HG02943 (cell line): ENCODE results near the gene SEC16A.
A peak's percentile ranks its signal among the peaks of the same experiment; 100 is the strongest.

Experiments
- ATAC-seq: cut with Tn5 transposase; IDR thresholded peaks from one replicate; pipeline ENCODE4 v1.9.1; 2021; ENCODE audit warnings: mild to moderate bottlenecking, low read depth, moderate library complexity; ENCODE audit not compliant: unreplicated experiment

The SEC16A gene

DNA sequence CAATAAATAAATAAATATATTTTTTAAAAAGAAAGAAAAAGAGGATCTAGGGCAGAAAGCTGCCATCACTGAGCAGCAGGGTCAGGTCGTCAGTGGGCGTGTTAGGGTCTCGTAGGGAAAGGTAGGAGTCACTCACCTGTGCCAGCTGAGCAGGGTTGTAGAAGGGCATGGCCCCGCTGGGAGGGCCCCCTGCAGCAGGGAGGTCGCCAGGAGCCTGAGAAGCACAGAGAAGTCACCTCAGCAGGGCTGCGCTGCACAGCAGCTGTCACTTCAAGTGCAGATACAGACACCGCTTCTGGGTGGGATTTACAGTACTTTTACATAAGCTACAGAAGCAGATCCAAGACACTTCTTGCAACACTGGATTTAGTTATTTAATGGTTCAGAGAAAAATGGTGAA is 39.2 kb downstream of the SEC16A start:
- no peak for ATAC-seq

DNA sequence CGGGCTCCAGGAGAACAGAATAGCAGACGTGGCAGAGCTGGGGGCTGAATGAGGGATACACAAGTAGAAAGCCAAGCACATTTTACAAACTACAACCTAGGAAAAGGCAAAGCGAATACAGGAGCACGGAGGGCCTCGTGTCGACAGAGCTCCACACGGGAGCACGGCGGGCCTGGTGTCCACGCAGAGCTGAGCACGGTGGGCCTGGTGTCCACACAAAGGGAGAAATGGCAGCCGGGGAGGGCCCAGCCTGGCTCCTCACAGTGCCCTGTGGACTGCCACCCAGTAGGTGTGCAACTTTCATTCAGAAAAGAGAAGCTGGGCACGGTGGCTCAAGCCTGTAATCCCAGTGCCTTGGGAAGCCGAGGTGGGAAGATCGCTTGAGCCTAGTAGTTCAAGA is 39.8 kb downstream of the SEC16A start:
- no peak for ATAC-seq

DNA sequence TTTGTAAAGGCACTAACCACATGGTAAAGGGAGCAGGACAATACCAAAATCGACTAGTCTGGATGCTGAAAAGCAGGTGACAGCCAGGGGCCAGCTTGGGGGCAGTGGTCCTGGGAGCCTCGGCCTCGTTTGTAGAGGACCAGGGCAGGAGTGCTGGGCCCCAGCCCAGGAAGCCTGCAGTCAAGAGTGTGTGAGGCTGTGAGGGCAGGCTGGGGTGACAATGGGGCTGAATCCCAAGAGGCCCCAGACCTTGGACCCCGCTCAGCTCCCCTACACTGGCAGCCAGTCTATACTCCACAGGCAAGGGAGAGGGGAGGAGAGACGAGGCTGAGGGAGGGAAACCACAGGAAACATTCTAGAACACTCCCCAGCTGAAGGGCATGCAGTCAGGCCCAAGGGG is 40.6 kb downstream of the SEC16A start:
- ATAC-seq: no peak

DNA sequence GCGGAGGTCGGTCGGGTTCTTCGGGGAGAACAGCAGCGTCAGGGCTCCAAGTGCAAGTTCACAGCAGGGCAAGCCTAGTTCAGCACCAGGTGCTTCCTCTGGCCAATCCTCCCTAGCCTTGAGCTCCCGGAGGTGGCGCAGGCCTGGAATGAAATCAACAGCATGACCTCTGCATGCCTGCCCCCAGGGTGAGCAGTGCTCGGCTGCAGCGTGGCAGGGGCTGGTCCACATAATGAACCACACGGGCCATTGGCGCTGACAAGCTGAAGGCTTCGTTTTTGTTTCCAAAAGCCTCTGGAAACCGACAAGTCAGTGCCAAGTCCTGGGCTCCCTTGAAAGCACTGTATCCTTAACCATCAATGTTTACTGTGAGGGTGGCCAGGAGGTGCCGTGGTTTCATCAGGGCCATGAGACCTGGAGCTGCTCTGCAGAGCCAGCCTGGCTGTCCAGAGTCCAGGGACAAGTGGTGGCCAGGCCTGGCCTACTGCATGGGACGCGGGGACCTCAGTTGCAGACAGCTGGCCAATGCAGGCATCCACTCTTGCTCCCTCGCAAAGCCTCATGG is 41.1 kb downstream of the SEC16A start:
- no peak for ATAC-seq

DNA sequence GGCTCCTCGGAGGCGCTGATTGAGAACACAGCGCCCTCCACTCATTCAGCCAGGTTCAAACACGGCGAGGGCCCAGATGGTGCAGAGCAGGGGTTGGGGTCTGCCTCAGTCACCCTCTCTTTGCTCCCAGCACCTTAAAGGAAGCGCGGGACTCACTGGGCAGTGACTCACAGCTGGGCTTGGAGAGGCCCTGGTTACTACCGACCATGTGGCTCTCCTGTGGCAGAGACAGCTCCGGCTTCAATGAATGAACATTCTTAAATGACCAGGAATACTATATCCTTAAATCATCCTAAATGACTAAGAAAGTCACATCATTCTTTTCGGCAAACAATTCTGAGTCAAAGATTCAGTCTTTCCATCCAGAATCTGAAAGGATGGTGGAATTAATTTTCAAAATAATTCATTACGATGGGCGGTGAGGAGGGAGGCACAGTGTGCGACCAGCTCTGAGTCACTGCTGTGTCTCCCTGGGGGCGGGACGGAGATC is 41.6 kb downstream of the SEC16A start:
- no peak for ATAC-seq

DNA sequence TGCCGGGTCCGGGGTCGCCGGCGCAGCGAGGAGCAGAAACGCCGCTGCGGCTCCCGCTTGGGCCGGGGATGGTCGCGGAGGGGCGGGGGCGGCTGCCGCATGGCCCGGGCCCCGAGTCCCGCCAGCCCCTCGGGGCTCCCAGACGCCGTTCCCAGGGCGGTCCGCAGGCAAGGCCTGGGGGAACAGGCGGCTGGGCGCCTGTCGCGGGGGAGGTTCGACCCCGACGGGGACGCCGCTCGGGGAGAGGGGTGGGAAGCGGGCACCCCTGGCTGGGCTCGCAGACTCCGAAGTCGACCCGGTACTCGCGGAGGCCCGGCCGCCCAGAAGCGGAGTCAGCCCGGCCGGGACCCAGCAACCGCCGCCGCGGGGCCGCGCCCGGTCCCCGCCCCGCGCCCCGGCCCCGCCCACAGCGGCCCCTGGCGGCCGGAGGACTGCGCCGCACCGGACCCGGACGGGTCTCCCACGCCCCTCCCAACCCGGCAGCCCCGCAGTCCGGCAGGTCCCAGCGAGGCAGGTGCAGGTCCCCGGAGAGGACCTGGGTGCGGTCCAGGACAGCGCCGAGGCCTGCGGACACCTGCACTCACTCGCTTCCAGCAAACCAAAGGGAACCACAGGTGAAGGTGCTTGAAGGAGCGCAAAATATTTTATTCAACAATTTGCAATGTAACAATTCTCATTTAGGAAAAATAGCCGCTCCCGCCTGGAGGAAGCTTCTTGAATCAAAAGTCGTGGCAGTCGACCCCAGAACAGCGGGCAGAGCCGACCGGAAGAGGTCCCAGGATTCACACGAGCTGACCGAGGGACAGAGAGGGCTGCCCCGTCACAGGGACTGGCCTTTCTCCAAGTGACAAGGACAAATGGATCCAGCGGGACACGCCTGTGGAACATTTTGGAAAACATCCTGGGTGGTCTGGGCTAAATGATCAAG is 43.1 kb downstream of the SEC16A start, which contains the start of gene INPP5E:
INPP5E (minus strand) TSS at position 365 of the 928 bp plus-strand sequence. CDS start 426 bp downstream, outside the sequence.
- ATAC-seq: peak; percentile 53

DNA sequence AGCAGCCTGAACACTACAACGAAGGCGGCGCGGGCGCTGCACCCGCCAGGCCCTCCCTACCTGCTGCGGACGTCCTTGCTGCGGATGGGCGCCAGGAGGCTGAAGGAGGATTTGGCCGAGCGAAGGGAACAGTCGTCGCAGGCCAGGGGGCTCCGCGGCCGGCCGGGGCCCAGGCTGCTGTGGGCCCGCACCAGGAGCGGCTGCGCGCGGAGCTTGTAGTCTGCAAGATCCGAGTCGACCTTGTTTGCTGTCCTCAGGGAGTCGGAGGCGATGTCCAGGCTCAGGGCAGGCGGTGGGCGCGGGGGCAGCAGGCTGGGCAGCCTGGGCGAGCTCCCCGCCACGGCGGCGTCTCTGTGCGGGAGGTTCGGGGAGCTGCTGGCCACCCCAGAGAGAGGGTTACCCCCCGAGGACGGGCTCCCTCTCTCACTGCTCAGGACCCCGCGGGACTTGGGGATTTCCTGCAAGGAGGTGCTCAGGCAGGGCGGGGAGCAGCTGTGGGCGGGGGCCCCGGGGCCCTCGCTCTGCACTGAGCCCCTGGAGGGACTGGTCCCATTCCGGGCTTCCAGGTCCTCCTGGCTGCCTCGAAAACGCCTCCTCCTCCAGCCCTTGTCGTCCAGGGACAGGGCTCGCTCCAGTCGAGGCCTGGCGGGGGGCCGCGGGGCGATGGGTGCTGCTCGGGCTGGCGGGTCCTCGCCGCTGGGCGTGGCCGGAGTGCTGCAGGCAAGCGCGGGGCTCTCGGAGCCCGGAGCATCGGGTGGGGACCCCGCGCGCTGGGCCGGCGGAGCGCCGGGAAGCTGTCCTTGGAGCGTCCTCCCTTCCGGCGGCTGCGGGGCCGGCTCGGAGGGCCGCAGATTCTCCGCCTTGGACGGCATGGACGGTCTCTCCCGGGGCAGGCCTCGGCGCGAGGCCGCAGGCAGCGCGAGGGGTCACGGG is 44.0 kb downstream of the SEC16A start:
- ATAC-seq: peak; percentile 28

DNA sequence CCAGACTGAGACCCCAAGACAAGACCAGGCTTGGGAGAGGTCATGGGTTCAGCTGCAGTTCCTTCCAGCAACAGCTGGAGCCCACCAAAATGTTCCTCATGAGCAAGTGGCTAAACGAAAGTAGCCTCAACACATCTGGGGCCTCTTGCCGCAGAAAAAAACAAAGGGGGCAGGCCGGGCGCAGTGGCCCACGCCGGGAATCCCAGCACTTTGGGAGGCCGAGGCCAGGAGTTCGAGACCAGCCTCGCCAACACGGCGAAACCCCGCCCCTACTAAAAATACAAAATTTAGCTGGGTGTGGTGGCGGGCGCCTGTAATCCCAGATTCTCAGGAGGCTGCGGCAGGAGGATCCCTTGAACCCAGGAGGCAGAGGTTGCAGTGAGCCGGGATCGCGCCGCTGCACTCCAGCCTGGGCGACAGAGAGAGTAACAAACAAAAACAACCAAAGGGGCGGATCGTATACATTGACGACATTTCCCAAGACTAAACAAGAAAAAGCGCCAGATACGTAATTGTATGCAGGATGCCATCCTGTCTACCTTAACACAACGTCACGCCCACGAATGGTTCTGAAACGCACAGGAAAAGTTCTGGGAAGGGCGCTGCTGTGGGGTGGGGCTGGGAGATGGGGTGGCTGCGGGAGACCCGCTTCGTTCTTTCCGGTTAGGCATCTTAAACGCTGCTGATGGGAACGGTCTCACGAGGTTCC is 44.8 kb downstream of the SEC16A start:
- ATAC-seq: no peak

DNA sequence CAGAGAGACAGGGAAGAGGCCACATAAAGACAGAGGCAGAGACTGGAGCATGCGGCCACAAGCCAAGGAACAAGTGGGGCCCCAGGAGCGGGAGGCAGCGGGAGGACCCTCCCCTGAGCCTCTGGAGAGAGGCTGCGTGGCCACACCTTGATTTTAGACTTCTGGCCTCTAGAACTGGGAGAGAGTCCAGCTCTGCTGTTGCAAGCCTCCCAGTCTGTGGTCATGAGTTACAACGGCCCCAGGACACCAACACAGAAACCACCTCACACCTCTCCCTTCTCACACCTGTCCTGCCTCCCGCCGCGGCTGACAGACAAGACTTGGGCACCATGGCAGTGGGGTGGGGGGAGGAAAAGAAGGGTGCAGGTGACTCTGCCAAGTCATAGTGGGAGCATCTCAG is 45.4 kb downstream of the SEC16A start:
- no peak for ATAC-seq

DNA sequence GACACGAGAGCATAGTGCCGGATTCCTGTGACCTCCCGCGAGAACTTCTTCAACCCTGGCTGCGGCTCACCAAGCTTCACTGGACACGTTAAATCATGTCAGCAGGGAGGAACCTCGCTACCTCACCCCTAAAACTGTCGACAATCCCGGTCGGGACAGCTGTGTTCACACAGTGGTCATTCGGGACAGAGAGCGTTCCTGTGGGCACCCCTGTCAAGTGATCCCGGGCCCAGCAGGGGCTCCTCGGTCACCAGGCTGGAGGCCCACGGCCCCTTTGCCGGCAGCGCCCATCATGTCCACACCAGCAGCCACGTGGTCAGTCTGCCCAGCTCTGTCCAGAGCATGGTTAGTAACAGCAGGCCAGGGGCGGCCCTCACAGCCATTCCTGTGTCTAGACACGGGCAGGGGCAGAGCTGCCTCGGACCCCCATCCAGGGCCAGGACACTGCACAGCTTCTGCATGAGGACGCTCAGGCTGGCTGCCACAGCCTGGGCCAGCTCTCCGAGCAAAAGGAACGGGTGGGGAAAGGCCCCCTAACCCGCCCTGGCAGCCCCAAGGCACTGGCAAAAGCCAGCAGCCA is 46.7 kb downstream of the SEC16A start:
- no peak for ATAC-seq

DNA sequence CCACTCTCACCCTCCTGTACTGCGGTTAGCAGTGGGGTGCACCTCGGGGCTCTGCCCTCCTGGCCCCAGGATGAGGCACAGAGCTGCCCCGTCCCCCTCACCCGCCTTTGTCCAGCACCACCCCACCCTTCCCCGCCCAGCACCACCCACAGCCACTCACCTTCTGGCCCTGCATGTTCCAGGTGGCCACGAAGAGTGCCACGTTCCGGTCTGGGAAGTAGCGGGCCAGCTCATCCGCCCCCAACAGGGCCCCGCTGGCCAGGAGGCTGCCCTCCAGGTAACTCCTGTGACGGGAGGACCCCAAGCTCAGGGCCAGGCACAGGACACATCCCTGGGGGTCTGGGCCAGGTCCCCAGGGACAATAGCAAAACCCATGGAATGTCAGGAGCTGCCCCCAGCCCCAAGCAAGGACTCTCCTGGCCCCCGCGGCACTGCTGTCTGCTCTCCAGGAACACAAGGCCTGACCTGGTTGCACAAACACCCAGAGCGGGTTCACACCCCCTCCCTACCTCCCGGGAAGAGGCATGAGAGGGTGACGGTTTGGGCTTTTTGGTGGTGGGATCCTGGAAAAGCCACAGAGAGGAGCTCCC is 48.2 kb downstream of the SEC16A start:
- no peak for ATAC-seq

DNA sequence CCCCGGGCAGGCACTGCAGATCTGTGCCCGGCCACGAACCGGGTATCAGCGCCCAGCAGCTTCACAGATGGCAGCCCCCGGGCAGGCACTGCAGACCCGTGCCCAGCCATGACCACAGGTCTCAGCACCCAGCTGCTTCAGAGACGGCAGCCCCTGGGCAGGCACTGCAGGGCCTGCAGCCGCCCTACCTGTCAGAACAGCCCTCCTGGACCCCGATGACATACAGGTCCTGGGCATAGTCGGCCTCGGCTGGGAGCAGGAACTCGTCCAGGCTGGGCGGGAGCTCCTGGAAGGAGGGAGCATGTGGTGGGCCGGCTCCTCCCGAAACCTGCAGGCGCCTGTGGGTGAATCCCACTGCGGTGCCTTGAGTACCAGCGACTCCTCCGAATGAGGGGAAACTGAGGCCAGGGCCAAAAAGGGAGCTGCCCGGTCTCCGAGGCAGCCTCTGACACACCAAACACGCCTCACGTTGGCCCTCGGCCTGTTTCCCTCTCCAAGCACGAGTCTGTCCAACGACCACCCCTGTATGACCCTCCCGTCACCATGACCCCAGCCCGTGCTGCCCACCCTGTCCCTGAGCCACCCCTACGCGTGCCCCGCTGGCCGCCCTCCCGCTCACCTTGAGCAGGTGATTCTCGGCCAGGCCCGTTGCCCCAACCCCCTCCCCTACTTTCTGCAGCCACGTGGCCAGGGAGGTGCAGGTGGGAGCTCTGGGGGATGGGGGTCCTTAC is 48.8 kb downstream of the SEC16A start:
- ATAC-seq: no peak

DNA sequence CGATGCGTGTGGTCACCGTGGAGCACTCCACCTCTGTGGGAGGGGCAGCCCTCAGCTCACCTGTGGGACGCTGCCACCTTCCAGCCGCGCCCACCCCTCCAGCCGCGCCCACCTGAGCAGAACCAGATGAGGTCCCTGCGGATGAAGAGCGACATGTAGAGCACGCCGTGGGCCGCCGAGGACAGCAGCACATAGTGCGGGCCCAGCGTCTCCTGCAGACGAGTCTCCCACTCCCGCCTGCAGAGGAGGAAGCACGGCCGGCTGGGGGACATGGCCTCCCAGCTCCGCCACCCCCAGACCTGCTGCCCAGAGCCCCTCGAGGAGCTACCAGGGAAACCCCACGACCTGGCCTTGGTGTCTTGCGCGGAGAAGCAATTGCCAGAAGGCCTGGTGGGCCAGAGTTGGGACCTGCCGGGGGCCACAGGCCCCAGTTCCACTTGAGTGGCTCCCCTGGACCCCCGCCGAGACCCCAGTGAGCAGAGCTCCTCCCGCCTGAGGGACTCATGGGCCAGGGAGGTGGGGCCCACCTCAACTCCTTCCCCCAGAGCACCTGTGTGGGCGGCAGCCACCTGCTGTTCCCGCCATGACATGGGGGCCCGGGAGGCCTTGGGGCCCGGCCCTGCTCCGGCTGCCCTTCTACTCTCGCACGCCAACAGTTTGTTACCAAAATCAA is 49.7 kb downstream of the SEC16A start:
- no peak for ATAC-seq

DNA sequence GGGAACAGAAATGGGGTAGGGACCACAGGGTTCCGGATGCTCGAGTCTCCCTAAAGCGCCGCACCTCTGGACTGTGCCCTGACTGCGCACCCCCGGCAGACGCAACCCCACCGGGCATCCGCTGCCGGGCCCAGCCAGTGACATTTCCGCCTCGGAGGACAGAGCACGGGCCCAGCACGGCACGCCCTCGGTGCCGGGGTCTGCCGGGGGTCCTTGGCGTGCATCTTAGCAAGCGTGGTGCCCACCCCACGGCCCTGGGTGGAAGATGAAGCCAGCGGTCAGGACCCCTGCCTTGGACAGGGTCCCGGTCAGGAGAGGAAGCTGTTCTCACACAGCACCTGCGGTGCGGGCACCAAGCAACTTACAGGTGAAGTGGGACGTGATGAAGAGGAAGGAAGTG is 50.2 kb downstream of the SEC16A start:
- ATAC-seq: no peak

DNA sequence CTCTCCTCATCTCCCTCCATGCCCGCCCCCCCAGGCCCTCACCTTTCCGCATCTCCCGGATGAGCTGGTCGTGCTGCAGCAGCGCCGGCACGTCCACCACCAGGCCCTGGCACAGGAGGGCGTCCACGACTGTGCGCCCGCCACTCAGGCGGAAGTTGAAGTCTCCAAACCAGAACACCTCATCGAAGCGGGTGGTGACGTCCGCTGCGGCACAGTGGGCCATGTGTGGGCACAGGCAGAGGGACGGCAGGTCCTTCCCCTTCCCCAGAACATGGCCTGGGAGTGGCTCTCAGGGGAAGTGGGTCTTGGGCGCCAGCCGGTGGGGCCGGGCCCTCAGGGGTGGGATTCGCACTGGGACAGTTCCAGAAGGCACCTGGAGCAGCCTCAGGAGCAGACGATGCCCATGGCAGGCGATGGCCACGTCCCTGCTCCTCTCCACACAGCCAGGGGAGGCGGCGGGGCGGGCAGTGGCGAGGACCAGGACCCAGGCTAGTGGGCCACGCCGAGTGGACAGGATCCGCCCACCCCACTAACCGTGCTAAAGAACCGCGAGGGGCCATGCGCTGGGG is 51.0 kb downstream of the SEC16A start:
- ATAC-seq: no peak

DNA sequence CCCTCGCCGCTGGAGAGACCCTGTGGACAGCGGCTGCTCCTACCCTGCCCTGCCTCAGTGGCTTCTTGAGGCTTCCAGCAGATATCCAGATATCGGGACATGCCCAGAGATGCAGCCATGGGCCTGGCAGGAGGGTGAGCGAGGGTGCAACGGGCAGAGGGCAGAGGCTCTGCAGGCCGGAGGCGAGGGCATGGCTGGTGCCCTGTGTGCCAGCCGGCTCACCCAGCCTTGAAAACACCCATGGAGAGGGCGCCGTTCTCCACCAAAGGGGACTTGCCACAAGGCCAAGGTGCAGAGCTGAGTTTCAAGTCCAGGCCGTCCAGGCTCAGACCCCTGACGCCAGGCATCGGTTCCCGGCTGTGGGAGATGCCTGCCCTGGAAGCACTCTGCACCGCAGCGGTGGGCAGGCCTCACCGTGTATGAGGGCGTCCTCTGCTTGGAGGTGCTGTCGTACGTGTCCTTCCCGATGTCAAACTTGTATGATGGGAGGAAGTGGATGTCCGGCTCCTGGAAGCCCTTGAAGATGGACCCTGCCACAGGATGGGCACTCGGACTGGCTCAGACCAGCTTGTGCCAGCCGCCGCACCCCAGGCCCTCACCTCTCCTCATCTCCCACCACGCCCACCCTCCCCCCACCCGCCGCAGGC is 52.1 kb downstream of the SEC16A start:
- ATAC-seq: no peak
